H1 (cell line): ENCODE data around the gene LRP8. TPM values are rescaled to one million over a fixed set of nuclear protein-coding genes. Genes with fewer than 3 reads are reported as not detected.

ENCODE experiments used
- CTCF ChIA-PET: fragments of 300-600 bp; sonication (Branson Sonifier 250); formaldehyde crosslinking; loops from one replicate; lab custom pipeline; 2021; ENCODE audit not compliant: partially characterized antibody; lab: Charles Lee
- POLR2A ChIA-PET: fragments of 300-600 bp; sonication (Branson Sonifier 250); formaldehyde crosslinking; loops from one replicate; lab custom pipeline; 2021; ENCODE audit warnings: inconsistent platforms; ENCODE audit not compliant: partially characterized antibody; lab: Charles Lee
- DNase-seq, 2 experiments: peaks; one replicate each; pipeline versions ENCODE4 v3.0.0 to v3.0.0-alpha.2; 2010 to 2022; ENCODE audit warnings: low spot score in 2 of 2, low read depth in 1 of 2, mixed read lengths in 1 of 2
- FAIRE-seq: peaks from 2 replicates; lab custom pipeline; 2011; peaks lifted over from hg19 to GRCh38; lab: Jason Lieb, UNC
- H2AFZ ChIP-seq: 2 replicates; pipeline ENCODE4 v1.8.1; 2012; ENCODE audit warnings: low read length, inconsistent platforms
- H2AK5ac ChIP-seq: 2 replicates; pipeline ENCODE4 v1.6.1; 2013; ENCODE audit warnings: low read depth, low read length
- H2BK120ac ChIP-seq: replicated peaks from 2 replicates; pipeline ENCODE3; 2013; ENCODE audit warnings: low read depth, low read length, inconsistent platforms
- H2BK12ac ChIP-seq: 2 replicates; pipeline ENCODE4 v1.6.1; 2013; ENCODE audit warnings: low read depth, low read length
- H2BK15ac ChIP-seq: 2 replicates; pipeline ENCODE4 v1.6.1; 2013; ENCODE audit warnings: low read length
- H2BK20ac ChIP-seq: 2 replicates; pipeline ENCODE4 v1.6.1; 2013; ENCODE audit warnings: low read length
- H2BK5ac ChIP-seq: 2 replicates; pipeline ENCODE4 v1.6.1; 2013; ENCODE audit warnings: low read depth, low read length
- H3K14ac ChIP-seq: 2 replicates; pipeline ENCODE4 v1.6.1; 2013; ENCODE audit warnings: inconsistent platforms; ENCODE audit not compliant: insufficient read length
- H3K18ac ChIP-seq: 2 replicates; pipeline ENCODE4 v1.6.1; 2013; ENCODE audit warnings: low read length; ENCODE audit errors: extremely low read depth
- H3K23ac ChIP-seq: 2 replicates; pipeline ENCODE4 v1.6.1; 2013; ENCODE audit warnings: inconsistent platforms; ENCODE audit not compliant: insufficient read length
- H3K23me2 ChIP-seq: 2 replicates; pipeline ENCODE4 v1.6.1; 2013; ENCODE audit warnings: low read depth, low read length
- H3K27ac ChIP-seq: 2 replicates; pipeline ENCODE4 v1.6.1; 2011; ENCODE audit warnings: low read depth, low read length, inconsistent platforms
- H3K27me3 ChIP-seq, 4 experiments: replicated peaks in 1 of 4; 1 replicate in 1 of 4; 2 replicates in 3 of 4; pipeline versions ENCODE4 v1.6.1 to v1.8.1; 2011 to 2013; ENCODE audit warnings: low read length in 3 of 4, mild to moderate bottlenecking in 3 of 4, inconsistent platforms in 2 of 4, mixed read lengths in 2 of 4, moderate library complexity in 1 of 4; ENCODE audit not compliant: control insufficient read depth in 3 of 4, insufficient read depth in 3 of 4; ENCODE audit errors: extremely low read depth in 1 of 4
- H3K36me3 ChIP-seq, 4 experiments: 2 replicates each; pipeline versions ENCODE4 v1.6.1 to v1.8.1; 2011 to 2013; ENCODE audit warnings: mild to moderate bottlenecking in 4 of 4, low read length in 3 of 4, moderate library complexity in 2 of 4, control low read depth in 1 of 4, inconsistent platforms in 1 of 4; ENCODE audit not compliant: insufficient read depth in 4 of 4, control insufficient read depth in 2 of 4
- H3K4ac ChIP-seq: replicated peaks from 2 replicates; pipeline ENCODE3; 2013; ENCODE audit warnings: low read length, low read depth, mixed read lengths, inconsistent platforms; ENCODE audit not compliant: insufficient read length
- H3K4me1 ChIP-seq, 4 experiments: replicated peaks in 1 of 4; 1 replicate in 1 of 4; 2 replicates in 3 of 4; pipeline versions ENCODE4 v1.6.1 to v1.8.1; 2011 to 2013; ENCODE audit warnings: low read length in 3 of 4, inconsistent platforms in 2 of 4, mixed read lengths in 1 of 4; ENCODE audit not compliant: insufficient read depth in 4 of 4, control insufficient read depth in 3 of 4
- H3K4me2 ChIP-seq, 2 experiments: 2 replicates each; pipeline versions ENCODE4 v1.6.1 to v1.8.1; 2011 to 2013; ENCODE audit warnings: low read depth in 2 of 2, low read length in 2 of 2, control low read depth in 1 of 2, inconsistent platforms in 1 of 2, mild to moderate bottlenecking in 1 of 2; ENCODE audit not compliant: insufficient read depth in 1 of 2
- H3K4me3 ChIP-seq, 4 experiments: fragments of 200-600, 300-600 bp in 1 of 4; sonication (generic), shearing (Covaris generic), sonication (Bioruptor Twin) in 1 of 4; 2 replicates each; pipeline versions ENCODE4 v1.5.1 to v1.8.1; 2011 to 2016; ENCODE audit warnings: low read length in 4 of 4, low read depth in 3 of 4, control low read depth in 2 of 4, inconsistent platforms in 2 of 4, mild to moderate bottlenecking in 2 of 4, mixed read lengths in 1 of 4, moderate library complexity in 1 of 4; ENCODE audit not compliant: insufficient read depth in 2 of 4; ENCODE audit errors: extremely low read depth in 1 of 4
- H3K56ac ChIP-seq: replicated peaks from 2 replicates; pipeline ENCODE3; 2013; ENCODE audit warnings: low read depth, mild to moderate bottlenecking, mixed read lengths, low read length, inconsistent platforms; ENCODE audit not compliant: insufficient read length
- H3K79me1 ChIP-seq: 2 replicates; pipeline ENCODE4 v1.6.1; 2013; ENCODE audit warnings: low read depth, low read length, control low read depth
- H3K79me2 ChIP-seq, 2 experiments: 2 replicates each; pipeline versions ENCODE4 v1.6.1 to v1.8.1; 2012 to 2013; ENCODE audit warnings: low read length in 2 of 2, mild to moderate bottlenecking in 2 of 2, inconsistent platforms in 1 of 2; ENCODE audit not compliant: insufficient read depth in 2 of 2, control insufficient read depth in 1 of 2
- H3K9ac ChIP-seq, 4 experiments: replicated peaks in 1 of 4; 1 replicate in 1 of 4; 2 replicates in 3 of 4; pipeline versions ENCODE4 v1.6.1 to v1.8.1; 2011 to 2013; ENCODE audit warnings: low read depth in 3 of 4, low read length in 3 of 4, control low read depth in 2 of 4, mild to moderate bottlenecking in 2 of 4, moderate library complexity in 2 of 4, inconsistent platforms in 1 of 4; ENCODE audit errors: extremely low read depth in 1 of 4
- H3K9me3 ChIP-seq, 2 experiments: 2 replicates each; pipeline versions ENCODE4 v1.6.1 to v1.8.1; 2012 to 2013; ENCODE audit warnings: mild to moderate bottlenecking in 2 of 2, moderate library complexity in 2 of 2, control low read depth in 1 of 2, inconsistent platforms in 1 of 2, low read depth in 1 of 2, low read length in 1 of 2, mixed read lengths in 1 of 2; ENCODE audit not compliant: insufficient read depth in 2 of 2
- H4K20me1 ChIP-seq, 2 experiments: replicated peaks in 1 of 2; 2 replicates each; pipeline versions ENCODE3 to v1.8.1; 2011 to 2013; ENCODE audit warnings: inconsistent platforms in 2 of 2, low read length in 2 of 2, mild to moderate bottlenecking in 1 of 2; ENCODE audit not compliant: insufficient read depth in 2 of 2, control insufficient read depth in 1 of 2
- H4K5ac ChIP-seq: 2 replicates; pipeline ENCODE4 v1.6.1; 2013; ENCODE audit warnings: low read length, low read depth, mixed read lengths, inconsistent platforms; ENCODE audit not compliant: insufficient read length
- H4K8ac ChIP-seq: 2 replicates; pipeline ENCODE4 v1.8.0; 2013; ENCODE audit warnings: mild to moderate bottlenecking, moderate library complexity, low read length, inconsistent platforms; ENCODE audit not compliant: insufficient read depth; ENCODE audit errors: extremely low read depth
- H4K91ac ChIP-seq: replicated peaks from 2 replicates; pipeline ENCODE3; 2013; ENCODE audit warnings: low read length, mixed read lengths, inconsistent platforms; ENCODE audit not compliant: insufficient read length
- GTF2F1 ChIP-seq: IDR thresholded peaks from 2 replicates; pipeline ENCODE4 v1.6.1; 2012; ENCODE audit warnings: low read depth, low read length, improper control_type of control experiment, borderline replicate concordance
- HDAC6 ChIP-seq: IDR thresholded peaks from one replicate; pipeline ENCODE4 v1.7.1; 2012; ENCODE audit warnings: low read depth, mild to moderate bottlenecking, inconsistent platforms, low read length, moderate library complexity
- JUND ChIP-seq: IDR thresholded peaks from 2 replicates; pipeline ENCODE4 v1.6.1; 2011; ENCODE audit warnings: mild to moderate bottlenecking, improper control_type of control experiment, low read length
- NANOG ChIP-seq: IDR thresholded peaks from 2 replicates; pipeline ENCODE4 v1.6.1; 2011; ENCODE audit warnings: low read length, low read depth, mild to moderate bottlenecking, inconsistent platforms; ENCODE audit not compliant: insufficient read depth, poor library complexity, severe bottlenecking
- NRF1 ChIP-seq: IDR thresholded peaks from 2 replicates; pipeline ENCODE4 v1.6.1; 2011; ENCODE audit warnings: mild to moderate bottlenecking, low read depth, low read length, improper control_type of control experiment
- SIX5 ChIP-seq: IDR thresholded peaks from 2 replicates; pipeline ENCODE4 v1.6.1; 2011; ENCODE audit warnings: mild to moderate bottlenecking, low read depth, low read length
- SRF ChIP-seq: IDR thresholded peaks from 2 replicates; pipeline ENCODE4 v1.6.1; 2011; ENCODE audit warnings: mild to moderate bottlenecking, low read depth, low read length, moderate library complexity
- YY1 ChIP-seq: IDR thresholded peaks from 2 replicates; pipeline ENCODE4 v1.6.1; 2011; ENCODE audit warnings: low read depth, mild to moderate bottlenecking, low read length
- WGBS, 2 experiments: shearing (Covaris generic) in 1 of 2; methylation state at CpG; one replicate each; pipeline versions ENCODE4 v1.1.6 to v1.1.7; 2013 to 2015; ENCODE audit warnings: low lambda C conversion rate in 2 of 2, mixed read lengths in 2 of 2, inconsistent platforms in 1 of 2, low coverage in 1 of 2, missing lambda C conversion rate in 1 of 2; ENCODE audit not compliant: insufficient replicate concordance in 2 of 2, insufficient coverage in 1 of 2, insufficient read length in 1 of 2; ENCODE audit errors: extremely low coverage in 1 of 2, missing lambda C conversion rate in 1 of 2; 5-methylcytosine and 5-hydroxymethylcytosine counted together
- polyA plus RNA-seq, 7 experiments: library from polyadenylated mRNA; depleted of rRNA in 3 of 7; stranded (reverse) in 5 of 7; unstranded in 2 of 7; fragments of >200 nt in 5 of 7; fragments of 200-250 nt in 2 of 7; gene quantifications; 1 replicate in 5 of 7; 2 replicates in 1 of 7; 4 replicates in 1 of 7; pipeline versions ENCODE4 v1.2.1 to v1.2.3, GENCODE V29; 2011 to 2013; ENCODE audit warnings: missing spikeins in 2 of 7, mixed read lengths in 2 of 7
- total RNA-seq: library from RNA; stranded (reverse); fragmentation: NEBNext Ultra II Directional; extraction: Animal tissue kit (Norgen Biotek cat#: 25700); gene quantifications from 2 replicates; pipeline ENCODE4 v1.2.1, GENCODE V29; 2021

Gene LRP8
- total and polyA plus RNA-seq, 2 of the 8 experiments (the other 6 are each of a cell fraction or from before 2014, with no cell fraction given), result 63.2 to 66.4 TPM

GRCh38 chr1:53367503-53368313 lies 39.8 kb upstream of the LRP8 start:
- Histone ChIP-seq H3K27me3 (no peaks in the 10 kb centered on the region; a peak in 3 of 7 replicates), H3K9ac (no peak overlapping the region), H2BK5ac (no peak overlapping the region), H3K56ac (no peak overlapping the region), H2AFZ (no peak overlapping the region), H4K5ac (no peak overlapping the region), H3K4me2 (no peak overlapping the region), H2BK15ac (no peak overlapping the region), H4K91ac (no peak overlapping the region), H3K79me2 (no peaks in the 10 kb centered on the region), H2BK12ac (no peak overlapping the region), H2AK5ac (no peak overlapping the region), H2BK20ac (no peak overlapping the region), H3K27ac (no peak overlapping the region), H3K14ac (no peak overlapping the region), H3K23ac (no peak overlapping the region), H3K79me1 (no peaks in the 10 kb centered on the region), H3K9me3 (no peaks in the 10 kb centered on the region), H3K4me1 (peaks cover 0 to 5% (median 0%) of the 10 kb centered on the region in 4 experiments; a peak in 1 of 7 replicates), H2BK120ac (no peak overlapping the region), H3K18ac (no peak overlapping the region), H3K36me3 (no peaks in the 10 kb centered on the region), H3K4ac (no peak overlapping the region), H3K23me2 (no peaks in the 10 kb centered on the region), H4K8ac (no peak overlapping the region), H4K20me1 (no peaks in the 10 kb centered on the region), H3K4me3 (no peak overlapping the region)
- WGBS, 2 experiments, result 81% methylated on average over 7 of the region's 7 CpGs; no CpG with 5 or more reads in 1 of the 2 experiments
- TF ChIP-seq JUND (no peak), SRF (no peak), NRF1 (no peak), SIX5 (no peak), NANOG (no peak), HDAC6 (no peak), GTF2F1 (no peak), YY1 (no peak)
- POLR2A ChIA-PET, result interaction anchor here (1.1 kb wide), 1 partner anchor 15 kb away, joined by 3 read pairs; no protein-coding TSS in a partner anchor
- CTCF ChIA-PET, result interaction anchor here (0.9 to 1.8 kb wide), 5 partner anchors 16 to 100 kb away, joined by 3 to 5 read pairs (median 3); no protein-coding TSS in a partner anchor
- FAIRE-seq (no peak), DNase-seq (peak in 1 of 2 experiments; percentile 37)
